Lower lobe of right lung (tissue), 2 donors: ENCODE measurements around the gene PHRF1. TPM values are rescaled to one million over a fixed set of nuclear protein-coding genes. Genes with fewer than 3 reads are reported as not detected.

ENCODE experiments used
- ATAC-seq, 2 donors: fragments of 200-7000 bp; cut with Tn5 transposase; one replicate each; pipeline ENCODE4 v1.9.1; 2020 to 2022; ENCODE audit warnings: mild to moderate bottlenecking in 2 of 2, moderate library complexity in 2 of 2
- DNase-seq: peaks from one replicate; pipeline ENCODE4 v3.0.0-alpha.2; 2020
- H3K27ac ChIP-seq: fragments of 200-600 bp; one replicate; pipeline ENCODE4 v1.8.0; 2022
- H3K27me3 ChIP-seq: fragments of 200-600 bp; one replicate; pipeline ENCODE4 v1.8.0; 2022; ENCODE audit warnings: low read depth
- H3K36me3 ChIP-seq: fragments of 200-600 bp; one replicate; pipeline ENCODE4 v1.8.0; 2022; ENCODE audit warnings: mild to moderate bottlenecking
- H3K4me1 ChIP-seq: fragments of 200-600 bp; one replicate; pipeline ENCODE4 v1.8.0; 2022
- H3K4me3 ChIP-seq: fragments of 200-600 bp; one replicate; pipeline ENCODE4 v1.8.0; 2022; ENCODE audit warnings: mild to moderate bottlenecking
- H3K9me3 ChIP-seq: fragments of 200-600 bp; one replicate; pipeline ENCODE4 v1.8.0; 2022
- CTCF ChIP-seq: fragments of 200-600 bp; IDR thresholded peaks from one replicate; pipeline ENCODE4 v1.8.0; 2022; ENCODE audit warnings: antibody characterized with exemption, mild to moderate bottlenecking
- intact Hi-C: fragments of 100-400 bp; cut with DNase I; formaldehyde crosslinking; loops from one replicate; pipeline ENCODE4 v1.11.0; 2022
- total RNA-seq: library from RNA; stranded (reverse); fragmentation: NEBNext Ultra II Directional; extraction: Animal tissue kit (Norgen Biotek cat#: 25700); gene quantifications from one replicate; pipeline ENCODE4 v1.2.1, GENCODE V29; 2021
- donor health status: DM: no; HTN: yes; CAD: no; lungs with severe emphysema.

Gene PHRF1
- total RNA-seq, 1 donor from 2014 or later: 31.5 TPM

DNA sequence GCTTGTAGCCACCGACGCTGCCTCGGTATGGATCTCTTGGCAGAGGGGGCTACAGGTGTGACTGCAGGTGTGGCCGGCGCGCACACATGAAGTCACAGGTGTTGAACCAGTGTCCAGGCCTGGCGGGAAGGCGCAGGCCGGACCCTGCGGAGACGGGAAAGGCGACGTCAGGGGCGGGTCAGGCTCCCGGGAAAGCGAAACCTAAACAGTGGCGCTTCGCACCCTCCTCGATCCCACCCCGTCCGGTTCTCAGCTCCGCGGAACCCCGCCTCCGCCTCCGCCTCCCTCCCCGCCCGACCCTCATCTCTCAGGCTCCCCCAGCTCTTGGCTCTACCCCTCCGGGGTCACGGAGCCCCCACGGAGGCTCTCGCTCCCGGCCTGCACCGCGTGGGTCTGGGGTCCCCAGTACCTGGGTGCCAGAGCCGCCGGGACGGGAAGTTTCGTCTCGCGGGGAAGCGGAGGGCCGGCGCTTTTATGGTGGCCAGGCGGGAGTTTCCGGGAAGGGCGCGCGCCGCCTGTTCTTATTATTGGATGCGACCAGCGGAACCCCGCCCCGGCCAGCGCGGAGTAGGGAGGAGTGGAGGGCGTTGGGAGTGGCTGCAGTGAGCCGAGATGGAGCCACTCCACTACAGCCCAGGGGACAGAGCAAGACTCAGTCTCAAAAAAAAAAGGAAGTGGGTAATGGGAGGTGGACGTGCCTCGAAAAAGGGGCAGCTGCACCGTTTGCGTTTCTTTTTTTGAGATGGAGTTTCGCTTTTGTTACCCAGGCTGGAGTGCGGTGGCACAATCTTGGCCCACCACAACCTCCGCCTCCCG, 39.4 kb downstream of the PHRF1 start, which contains the start of gene IRF7:
IRF7 (minus strand) TSS at position 447 of the 816 bp plus-strand sequence. CDS start 586 bp downstream, outside the sequence.
- no peaks in the 10 kb centered on the region for H3K27me3 ChIP-seq
- DNase-seq (peak; percentile 99), ATAC-seq (peak; percentile 92 to 93)
- H3K4me1 ChIP-seq: peaks cover 34% of the 10 kb centered on the region
- no peaks in the 10 kb centered on the region for H3K9me3 ChIP-seq
- peak within 1 kb of the TSS; percentile 97 for H3K27ac ChIP-seq
- TF ChIP-seq CTCF: no peak
- H3K4me3 ChIP-seq: peak within 1 kb of the TSS; percentile 82
- intact Hi-C loops: no loop called here
- peaks cover 45% of the 10 kb centered on the region for H3K36me3 ChIP-seq

DNA sequence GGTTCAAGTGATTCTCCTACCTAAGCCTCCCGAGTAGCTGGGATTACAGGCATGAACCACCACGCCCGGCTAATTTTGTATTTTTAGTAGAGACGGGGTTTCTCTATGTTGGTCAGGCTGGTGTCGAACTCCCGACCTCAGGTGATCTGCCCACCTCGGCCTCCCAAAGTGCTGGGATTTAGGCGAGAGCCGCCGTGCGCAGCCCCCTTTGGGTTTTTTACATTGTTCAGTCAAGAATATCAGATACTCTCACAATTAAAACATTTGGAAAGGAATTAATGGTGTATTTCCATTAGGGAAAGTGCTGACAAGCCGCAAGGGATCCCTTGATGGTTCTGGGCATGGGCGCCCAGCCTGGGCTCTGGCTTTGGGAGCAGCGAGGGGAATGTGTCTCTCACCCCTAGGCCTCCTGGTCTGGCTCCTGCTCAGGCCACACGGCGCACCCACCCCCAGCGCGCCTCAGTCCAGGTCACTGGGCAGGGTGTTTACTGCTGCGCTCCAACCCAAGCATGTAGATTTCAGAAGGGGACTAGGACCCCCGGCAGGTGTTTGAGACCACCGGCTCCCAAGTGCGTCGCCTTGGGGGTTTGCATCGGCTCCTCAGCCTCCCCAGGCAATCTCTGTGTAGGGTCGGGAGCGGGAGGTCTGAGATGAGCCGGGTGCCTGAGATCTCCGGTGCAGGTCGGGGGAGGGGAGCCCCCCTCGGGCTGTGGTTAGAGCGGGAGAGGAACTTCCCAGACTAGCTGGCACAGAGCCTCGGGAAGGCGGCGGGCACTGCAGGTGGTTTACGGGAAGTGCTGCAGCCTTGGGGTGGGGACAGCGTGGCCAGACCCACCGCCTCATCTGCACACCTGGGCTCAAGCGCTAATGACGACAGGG, 40.3 kb downstream of the PHRF1 start:
- DNase-seq: no peak
- intact Hi-C loops: no loop called here
- peak overlapping the region; percentile 82 for H3K4me3 ChIP-seq
- H3K9me3 ChIP-seq: no peaks in the 10 kb centered on the region
- TF ChIP-seq CTCF: no peak
- peaks cover 36% of the 10 kb centered on the region for H3K36me3 ChIP-seq
- no peak for ATAC-seq
- H3K4me1 ChIP-seq: peaks cover 34% of the 10 kb centered on the region
- peak overlapping the region; percentile 97 for H3K27ac ChIP-seq
- H3K27me3 ChIP-seq: no peaks in the 10 kb centered on the region

DNA sequence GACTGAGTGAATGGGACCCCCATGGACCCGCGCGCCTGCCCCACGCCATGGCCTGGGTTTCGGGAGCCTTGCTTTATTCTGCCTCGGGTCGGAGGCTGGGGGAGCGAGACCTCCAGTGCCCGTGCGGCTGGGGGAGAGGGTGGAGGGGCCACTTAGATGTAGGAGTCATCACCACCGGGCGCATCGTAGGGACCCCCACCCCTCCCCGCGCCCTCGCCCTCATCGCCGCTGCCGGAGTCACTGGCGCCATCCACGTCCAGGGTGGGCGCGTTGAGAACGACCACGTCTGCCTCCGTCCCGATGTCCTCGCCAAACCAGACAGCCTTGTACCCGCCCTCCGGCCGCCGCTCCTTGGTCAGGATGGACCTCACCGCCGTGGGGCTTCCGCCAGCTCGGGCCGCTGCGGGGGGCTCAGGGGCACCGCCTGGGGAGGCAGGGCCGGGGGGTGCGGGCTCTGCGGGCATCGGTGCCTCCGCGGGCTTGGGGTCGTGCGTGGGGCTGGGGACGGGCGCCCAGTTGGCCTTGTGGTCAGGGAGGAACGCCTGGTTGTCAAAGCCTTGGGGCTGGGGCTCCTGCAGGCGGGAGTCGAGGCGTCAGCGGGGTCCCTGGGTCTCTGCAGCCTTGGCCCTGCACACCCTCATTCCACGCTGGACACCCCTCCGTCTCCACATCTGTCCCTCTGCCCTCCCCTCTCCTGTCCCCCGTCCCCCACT, 41.1 kb downstream of the PHRF1 start:
- peaks cover 28% of the 10 kb centered on the region for H3K36me3 ChIP-seq
- no peak overlapping the region for H3K27ac ChIP-seq
- TF ChIP-seq CTCF: no peak
- no peak for DNase-seq
- H3K9me3 ChIP-seq: no peaks in the 10 kb centered on the region
- no peaks in the 10 kb centered on the region for H3K27me3 ChIP-seq
- no peak overlapping the region for H3K4me3 ChIP-seq
- H3K4me1 ChIP-seq: peaks cover 34% of the 10 kb centered on the region
- no peak for ATAC-seq
- intact Hi-C loops: no loop called here

GRCh38 chr11:617912-618682, 41.8 kb downstream of the PHRF1 start:
- Histone ChIP-seq H3K4me1 (peaks cover 31% of the 10 kb centered on the region), H3K27me3 (no peaks in the 10 kb centered on the region), H3K27ac (no peak overlapping the region), H3K36me3 (peaks cover 21% of the 10 kb centered on the region), H3K9me3 (no peaks in the 10 kb centered on the region), H3K4me3 (no peak overlapping the region)
- ATAC-seq (no peak), DNase-seq (no peak)
- no peak for TF ChIP-seq CTCF
- intact Hi-C loops: no loop called here
